Measurements from ENCODE around the gene WFDC8. TPM values are rescaled to one million over a fixed set of nuclear protein-coding genes. Genes with fewer than 3 reads are reported as not detected.

WFDC8 gene
- total and polyA plus RNA-seq, 2 of the 13 experiments (the other 11 are each of a cell fraction or from before 2014, with no cell fraction given) = not detected

- in situ Hi-C loops (cut with HindIII; ENCODE audit: extremely low pct_ligation_motif_present, low pct_unique_long_range_greater_than_20kb) = no loop called here
- H4K20me1 ChIP-seq (ENCODE audit: insufficient read depth, low read length) = no peaks in the 10 kb centered on the region
- H3K27me3 ChIP-seq (ENCODE audit: control insufficient read depth in 1 of 2, insufficient read depth in 2 of 2, low read length in 2 of 2) = 0 out of 5 replicates have a peak, but pooled peaks cover 0 to 3% of the 10 kb centered on the region in 2 experiments
- no peaks in the 10 kb centered on the region for H3K4me1 ChIP-seq (ENCODE audit: insufficient read depth, low read length)
- no peak overlapping the region for H3K9ac ChIP-seq (ENCODE audit: insufficient read depth, low read depth, low read length)
- POLR2A ChIA-PET = no interaction called here
- TF ChIP-seq MLX (CRISPR knock-in tag; IDR thresholded peaks at IDR 0.05) = no peak
- no peak for TF ChIP-seq ZNF282 (IDR thresholded peaks at IDR 0.05; ENCODE audit: partially characterized antibody)
- no peak for TF ChIP-seq NONO (IDR thresholded peaks at IDR 0.05)
- TF ChIP-seq NONO (CRISPR knock-in tag; conservative IDR thresholded peaks at IDR 0.05) = no peak
- no peak for TF ChIP-seq NFRKB (IDR thresholded peaks at IDR 0.05)
- TF ChIP-seq ZBTB2 (CRISPR knock-in tag; IDR thresholded peaks at IDR 0.05; ENCODE audit: low read depth) = no peak
- no peak for TF ChIP-seq MBD4 (IDR thresholded peaks at IDR 0.05; ENCODE audit: borderline replicate concordance, low read length)
- no peak for TF ChIP-seq SMAD1 (CRISPR knock-in tag; IDR thresholded peaks at IDR 0.05; ENCODE audit: borderline replicate concordance, low read depth)
- TF ChIP-seq ZNF713 (CRISPR knock-in tag; IDR thresholded peaks at IDR 0.05) = no peak
- TF ChIP-seq ELK4 (CRISPR knock-in tag; IDR thresholded peaks at IDR 0.05; ENCODE audit: borderline replicate concordance) = no peak
- H3K4me2 ChIP-seq (ENCODE audit: low read depth, low read length) = no peak overlapping the region
- H2AFZ ChIP-seq (ENCODE audit: low read length) = no peak overlapping the region
- no peak overlapping the region for H3K27ac ChIP-seq (ENCODE audit: extremely low read length, insufficient read depth, low read length)
- peaks cover 3% of the 10 kb centered on the region; the same call in 1 of the 2 replicates for H3K9me3 ChIP-seq (ENCODE audit: low read length)
- no TSS peak for BruUV-seq (replicated peaks)
- no peaks in the 10 kb centered on the region for H3K36me3 ChIP-seq (replicated peaks in 1 of 2; ENCODE audit: control insufficient read depth in 1 of 2, insufficient read depth in 2 of 2, low read length in 2 of 2)
- CTCF ChIA-PET (ENCODE audit: low intra/inter-chr PET ratio, low total read pairs) = no interaction called here
- no peak for ATAC-seq
- FAIRE-seq = no peak
- H3K79me2 ChIP-seq (ENCODE audit: insufficient read depth, low read length) = no peaks in the 10 kb centered on the region
- intact Hi-C loops (cut with micrococcal nuclease; ENCODE audit: unreplicated experiment) = no loop called here
- H3K4me3 ChIP-seq (replicated peaks in 1 of 3; ENCODE audit: insufficient read depth in 1 of 3, low read depth in 2 of 3, low read length in 3 of 3) = no peak overlapping the region
- DNase-seq (ENCODE audit: low spot score) = no peak
Observed at GRCh38 chr20:45612314-45612713, 33.2 kb upstream of the WFDC8 start.
